Measurements from ENCODE around the gene ADSL.

ADSL gene

DNA sequence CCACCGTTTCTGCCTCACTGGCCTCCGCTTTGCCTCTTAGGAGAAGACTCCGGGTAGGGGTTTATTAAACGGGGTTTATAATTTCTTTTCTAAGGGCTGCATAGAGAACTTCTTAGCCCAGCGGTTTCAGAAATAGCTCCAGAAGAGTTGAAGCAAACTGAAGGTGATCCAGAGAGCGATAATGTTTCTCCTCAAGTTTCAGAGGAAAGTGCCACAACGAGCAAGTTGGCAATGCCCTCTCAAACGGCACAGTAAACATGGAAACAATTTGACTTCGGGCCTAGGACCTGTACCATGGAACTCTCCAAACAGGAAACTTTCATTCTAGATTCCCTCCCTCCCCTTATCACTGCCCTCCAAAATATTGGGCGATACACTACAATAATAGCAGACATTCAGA lies 1.0 kb downstream of the ADSL start:
- TF ChIP-seq, protein P1, sequence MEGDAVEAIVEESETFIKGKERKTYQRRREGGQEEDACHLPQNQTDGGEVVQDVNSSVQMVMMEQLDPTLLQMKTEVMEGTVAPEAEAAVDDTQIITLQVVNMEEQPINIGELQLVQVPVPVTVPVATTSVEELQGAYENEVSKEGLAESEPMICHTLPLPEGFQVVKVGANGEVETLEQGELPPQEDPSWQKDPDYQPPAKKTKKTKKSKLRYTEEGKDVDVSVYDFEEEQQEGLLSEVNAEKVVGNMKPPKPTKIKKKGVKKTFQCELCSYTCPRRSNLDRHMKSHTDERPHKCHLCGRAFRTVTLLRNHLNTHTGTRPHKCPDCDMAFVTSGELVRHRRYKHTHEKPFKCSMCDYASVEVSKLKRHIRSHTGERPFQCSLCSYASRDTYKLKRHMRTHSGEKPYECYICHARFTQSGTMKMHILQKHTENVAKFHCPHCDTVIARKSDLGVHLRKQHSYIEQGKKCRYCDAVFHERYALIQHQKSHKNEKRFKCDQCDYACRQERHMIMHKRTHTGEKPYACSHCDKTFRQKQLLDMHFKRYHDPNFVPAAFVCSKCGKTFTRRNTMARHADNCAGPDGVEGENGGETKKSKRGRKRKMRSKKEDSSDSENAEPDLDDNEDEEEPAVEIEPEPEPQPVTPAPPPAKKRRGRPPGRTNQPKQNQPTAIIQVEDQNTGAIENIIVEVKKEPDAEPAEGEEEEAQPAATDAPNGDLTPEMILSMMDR (IDR thresholded peaks at IDR 0.05; ENCODE audit: borderline replicate concordance, insufficient read depth, low read depth, low read length), result no peak

DNA sequence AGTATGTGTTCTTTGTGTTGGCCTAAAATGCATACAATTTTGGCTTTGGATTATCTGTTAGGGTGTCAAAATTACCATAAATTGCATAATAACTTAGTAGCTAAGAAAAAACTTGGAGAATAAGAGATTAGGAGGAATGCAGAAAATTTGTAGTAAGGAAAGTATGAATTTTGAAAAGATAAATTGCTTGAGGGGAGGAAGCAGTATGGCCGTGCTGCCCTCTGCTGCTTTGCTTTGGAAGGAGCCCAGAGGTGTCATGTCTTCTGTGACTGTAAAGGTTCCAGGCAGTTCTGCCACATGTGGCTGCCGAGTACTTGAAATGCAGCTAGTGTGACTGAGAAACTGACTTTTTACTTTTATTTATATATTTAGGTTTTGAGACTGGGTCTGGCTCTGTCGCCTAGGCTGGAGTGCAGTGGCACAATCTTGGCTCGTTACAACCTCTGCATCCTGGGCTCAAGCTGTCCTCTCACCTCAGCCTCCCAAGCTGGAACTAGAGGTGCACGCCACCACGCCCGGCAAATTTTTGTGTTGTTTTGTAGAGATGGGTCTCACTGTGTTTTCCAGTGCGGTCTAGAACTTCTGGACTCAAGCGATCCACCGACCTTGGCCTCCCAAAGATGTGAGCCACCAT lies 1.8 kb downstream of the ADSL start:
- H3K4me3 ChIP-seq (ENCODE audit: low read depth, low read length), result peak overlapping the region; percentile 96
- TF ChIP-seq, protein P1 (IDR thresholded peaks at IDR 0.05; ENCODE audit: borderline replicate concordance, insufficient read depth, low read depth, low read length), result peak; percentile 85

More for the DNA sequence above, 1.0 kb downstream of the ADSL start:
- H3K4me3 ChIP-seq (ENCODE audit: low read depth, low read length), result peak overlapping the region; percentile 96

DNA sequence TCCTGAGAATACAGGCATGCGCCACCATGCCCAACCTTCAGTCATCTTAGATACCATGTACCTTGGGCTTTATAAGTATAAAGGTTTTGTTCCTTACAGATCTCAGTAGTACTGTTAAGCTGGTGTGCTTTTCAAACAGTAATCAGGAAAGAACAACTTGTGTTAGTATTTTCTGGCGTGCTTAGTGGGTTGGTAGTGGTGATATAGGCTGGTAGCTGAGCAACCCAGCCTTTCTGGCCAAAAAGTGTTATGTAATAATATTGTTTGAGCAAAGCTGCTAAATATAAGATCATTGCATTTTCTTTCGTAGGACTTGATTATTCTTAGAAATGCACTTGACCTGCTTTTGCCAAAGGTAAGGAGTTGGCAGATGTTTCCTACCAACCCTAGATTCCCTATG lies 6.5 kb downstream of the ADSL start:
- no peak overlapping the region for H3K4me3 ChIP-seq (ENCODE audit: low read depth, low read length)
- TF ChIP-seq, protein P1 (IDR thresholded peaks at IDR 0.05; ENCODE audit: borderline replicate concordance, insufficient read depth, low read depth, low read length), result no peak

DNA sequence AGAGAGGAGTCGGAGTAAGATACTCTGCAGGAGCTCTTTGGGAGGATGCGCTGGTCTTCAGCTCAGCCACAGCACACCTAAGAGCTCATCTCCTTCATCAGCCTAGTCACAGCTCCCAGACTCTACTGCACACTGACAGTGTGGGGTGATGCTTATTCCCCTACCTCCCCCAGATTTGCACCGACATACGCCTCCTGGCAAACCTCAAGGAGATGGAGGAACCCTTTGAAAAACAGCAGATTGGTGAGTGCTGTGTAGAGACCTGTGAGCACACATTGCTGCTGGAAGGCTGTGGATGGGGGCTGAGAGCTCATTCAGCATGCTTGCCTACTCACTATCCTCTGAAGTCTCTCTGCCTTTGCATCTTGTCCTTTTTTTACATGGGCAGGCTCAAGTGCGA lies 14.8 kb downstream of the ADSL start:
- H3K4me3 ChIP-seq (ENCODE audit: low read depth, low read length), result no peak overlapping the region
- TF ChIP-seq, protein P1 (IDR thresholded peaks at IDR 0.05; ENCODE audit: borderline replicate concordance, insufficient read depth, low read depth, low read length), result no peak

DNA sequence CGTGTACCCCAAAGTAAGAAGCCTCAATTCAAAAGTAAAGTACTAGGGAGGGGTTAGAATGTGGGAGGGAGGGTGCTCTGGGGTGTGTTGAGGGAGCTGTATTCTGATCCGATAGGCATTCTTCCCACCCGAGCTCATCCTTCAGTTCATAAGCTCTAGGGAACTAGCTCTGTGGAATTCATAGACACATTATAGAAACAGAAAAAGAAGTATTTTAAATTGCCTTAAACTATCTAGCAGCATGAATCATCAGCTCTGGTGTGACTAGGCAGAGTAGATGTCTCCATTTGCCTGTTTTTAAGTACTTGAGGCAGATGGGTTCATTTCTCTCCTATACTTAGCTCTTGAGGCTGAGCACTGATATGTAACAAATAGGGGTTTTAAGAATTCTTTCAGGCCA lies 16.8 kb downstream of the ADSL start:
- TF ChIP-seq, protein P1 (IDR thresholded peaks at IDR 0.05; ENCODE audit: borderline replicate concordance, insufficient read depth, low read depth, low read length), result no peak
- H3K4me3 ChIP-seq (ENCODE audit: low read depth, low read length), result no peak overlapping the region

DNA sequence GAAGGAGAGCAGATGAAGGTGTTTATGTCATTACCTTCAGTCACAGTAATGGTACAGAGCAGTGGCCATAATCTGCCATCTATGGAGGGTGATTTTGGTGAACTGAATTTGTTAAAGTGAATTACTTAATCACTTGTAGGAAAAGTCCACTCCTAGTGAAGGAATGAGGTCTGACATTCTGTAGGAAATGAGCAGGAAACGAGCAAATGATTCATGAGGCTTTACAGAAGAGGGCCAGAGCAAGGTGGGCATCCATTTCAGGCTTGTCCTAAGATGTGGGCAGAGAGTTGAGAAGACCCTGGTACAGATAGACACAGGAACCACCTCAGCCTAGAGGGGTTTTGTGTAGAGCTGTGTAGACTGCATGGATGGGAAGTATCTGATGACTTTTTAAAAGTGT lies 18.1 kb downstream of the ADSL start:
- TF ChIP-seq, protein P1 (IDR thresholded peaks at IDR 0.05; ENCODE audit: borderline replicate concordance, insufficient read depth, low read depth, low read length), result no peak
- no peak overlapping the region for H3K4me3 ChIP-seq (ENCODE audit: low read depth, low read length)

DNA sequence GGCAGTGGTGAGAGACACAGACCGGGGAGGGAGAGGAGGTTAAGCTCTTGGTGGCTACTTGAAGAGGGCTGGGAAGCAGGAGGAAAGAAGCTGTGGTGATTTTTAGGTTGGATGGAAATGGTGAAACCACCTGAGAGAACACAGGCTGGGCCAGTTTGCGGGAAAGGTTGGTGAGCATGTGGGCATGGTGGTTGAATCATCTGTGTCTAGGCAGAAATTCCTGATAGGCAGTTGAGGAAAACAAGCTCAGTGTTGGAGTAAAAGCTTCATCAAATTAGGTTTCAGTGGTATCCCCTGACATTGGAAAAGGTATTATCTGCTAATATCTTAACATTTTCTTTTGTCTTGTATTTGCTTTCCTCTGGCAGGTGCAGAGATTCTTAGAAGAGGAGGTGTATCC lies 19.8 kb downstream of the ADSL start:
- TF ChIP-seq, protein P1 (IDR thresholded peaks at IDR 0.05; ENCODE audit: borderline replicate concordance, insufficient read depth, low read depth, low read length), result no peak
- no peak overlapping the region for H3K4me3 ChIP-seq (ENCODE audit: low read depth, low read length)

Data from GM12875 (cell line).